ENCODE data around the gene CAGE1.
"Not testable (repeated sequence)": the region's sequence is repeated elsewhere in the genome, so short reads cannot be mapped to it uniquely, and the experiment has no call there.

CAGE1 gene

DNA sequence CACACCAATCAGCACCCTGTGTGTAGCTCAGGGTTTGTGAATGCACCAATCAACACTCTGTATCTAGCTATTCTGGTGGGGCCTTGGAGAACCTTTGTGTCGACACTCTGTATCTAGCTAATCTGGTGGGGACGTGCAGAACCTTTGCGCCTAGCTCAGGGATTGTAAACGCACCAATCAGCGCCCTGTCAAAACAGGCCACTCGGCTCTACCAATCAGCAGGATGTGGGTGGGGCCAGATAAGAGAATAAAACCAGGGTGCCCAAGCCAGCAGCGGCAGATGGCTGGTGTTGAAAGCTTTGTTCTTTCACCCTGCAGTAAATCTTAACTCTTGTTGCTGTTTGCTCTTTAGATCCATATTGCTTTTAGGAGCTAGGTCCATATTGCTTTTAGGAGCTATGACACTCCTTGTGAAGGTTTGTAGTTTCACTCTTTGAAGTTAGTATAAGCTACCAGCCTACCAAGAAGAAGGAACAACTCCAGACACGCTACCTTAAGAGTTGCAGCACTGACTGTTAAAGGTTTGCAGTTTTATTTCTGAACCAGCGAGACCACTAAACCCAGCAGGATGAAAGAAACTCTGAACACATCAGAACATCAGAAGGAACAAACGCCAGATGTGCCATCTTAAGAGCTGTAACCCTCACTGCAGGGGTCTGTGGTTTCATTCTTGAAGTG, 44.6 kb downstream of the CAGE1 start:
- DNase-seq, result not testable (repeated sequence)

DNA sequence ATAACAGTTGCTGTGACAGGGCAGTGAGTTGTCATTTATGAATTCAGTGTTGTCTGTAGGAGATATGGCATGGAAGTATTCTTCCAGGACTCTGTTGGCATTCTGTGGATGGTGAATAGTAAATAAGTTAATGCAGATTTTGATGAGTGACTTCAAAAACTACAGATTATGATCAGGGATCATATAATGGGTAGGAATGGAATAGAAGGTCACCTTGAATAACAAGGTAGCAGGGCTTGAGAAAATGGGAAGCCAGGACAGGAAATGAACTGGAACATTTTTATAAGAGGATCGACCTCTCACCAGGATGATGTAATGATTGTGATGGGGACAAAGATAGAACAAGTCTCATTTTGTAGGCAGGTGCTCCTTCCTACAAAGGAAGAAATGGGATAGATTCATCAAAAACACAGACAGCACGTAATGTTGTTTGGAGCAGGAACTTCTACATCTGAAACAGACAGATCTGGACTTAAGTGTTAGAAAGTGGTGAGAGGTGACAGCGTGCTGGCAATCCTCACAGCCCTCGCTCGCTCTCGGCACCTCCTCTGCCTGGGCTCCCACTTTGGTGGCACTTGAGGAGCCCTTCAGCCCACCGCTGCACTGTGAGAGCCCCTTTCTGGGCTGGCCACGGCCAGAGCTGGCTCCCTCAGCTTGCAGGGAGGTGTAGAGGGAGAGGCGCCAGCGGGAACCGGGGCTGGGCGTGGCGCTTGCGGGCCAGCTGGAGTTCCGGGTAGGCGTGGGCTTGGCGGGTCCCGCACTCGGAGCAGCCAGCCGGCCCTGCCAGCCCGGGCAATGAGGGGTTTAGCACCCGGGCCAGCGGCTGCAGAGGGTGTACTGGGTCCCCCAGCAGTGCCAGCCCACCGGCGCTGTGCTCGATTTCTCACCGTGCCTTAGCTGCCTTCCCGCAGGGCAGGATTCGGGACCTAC, 45.7 kb downstream of the CAGE1 start:
- in situ Hi-C loops (cut with MboI; ENCODE audit: low pct_unique_long_range_greater_than_20kb, low sequenced_read_pairs), result no loop called here

More for the DNA sequence above, 44.6 kb downstream of the CAGE1 start:
- in situ Hi-C loops (cut with MboI; ENCODE audit: low pct_unique_long_range_greater_than_20kb, low sequenced_read_pairs), result not testable (repeated sequence)

GRCh38 chr6:7341989-7342742, 47.4 kb downstream of the CAGE1 start:
- in situ Hi-C loops (cut with MboI; ENCODE audit: low pct_unique_long_range_greater_than_20kb, low sequenced_read_pairs), result no loop called here
- no peak for DNase-seq

More for the DNA sequence above, 45.7 kb downstream of the CAGE1 start:
- DNase-seq, result peak; percentile 53

DNA sequence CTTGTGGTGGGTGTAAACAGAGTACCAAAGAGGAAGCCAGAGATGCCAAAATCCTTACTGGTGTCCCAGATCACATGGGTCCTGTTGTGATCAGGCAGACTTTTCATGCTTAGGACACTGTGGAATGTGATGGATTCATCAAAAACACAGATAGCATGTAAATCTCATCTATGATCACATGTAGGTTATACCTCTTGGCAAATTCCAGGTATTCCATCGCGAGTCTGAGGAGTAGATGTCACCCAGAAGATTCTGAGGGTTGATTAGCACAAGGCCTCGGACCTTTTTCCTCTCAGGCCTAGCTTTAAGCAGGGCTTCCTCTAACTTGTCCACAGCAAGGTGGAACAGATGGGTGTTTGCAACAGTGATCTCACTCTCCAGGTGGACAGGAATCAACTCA, 48.3 kb downstream of the CAGE1 start:
- in situ Hi-C loops (cut with MboI; ENCODE audit: low pct_unique_long_range_greater_than_20kb, low sequenced_read_pairs), result no loop called here
- DNase-seq, result no peak

DNA sequence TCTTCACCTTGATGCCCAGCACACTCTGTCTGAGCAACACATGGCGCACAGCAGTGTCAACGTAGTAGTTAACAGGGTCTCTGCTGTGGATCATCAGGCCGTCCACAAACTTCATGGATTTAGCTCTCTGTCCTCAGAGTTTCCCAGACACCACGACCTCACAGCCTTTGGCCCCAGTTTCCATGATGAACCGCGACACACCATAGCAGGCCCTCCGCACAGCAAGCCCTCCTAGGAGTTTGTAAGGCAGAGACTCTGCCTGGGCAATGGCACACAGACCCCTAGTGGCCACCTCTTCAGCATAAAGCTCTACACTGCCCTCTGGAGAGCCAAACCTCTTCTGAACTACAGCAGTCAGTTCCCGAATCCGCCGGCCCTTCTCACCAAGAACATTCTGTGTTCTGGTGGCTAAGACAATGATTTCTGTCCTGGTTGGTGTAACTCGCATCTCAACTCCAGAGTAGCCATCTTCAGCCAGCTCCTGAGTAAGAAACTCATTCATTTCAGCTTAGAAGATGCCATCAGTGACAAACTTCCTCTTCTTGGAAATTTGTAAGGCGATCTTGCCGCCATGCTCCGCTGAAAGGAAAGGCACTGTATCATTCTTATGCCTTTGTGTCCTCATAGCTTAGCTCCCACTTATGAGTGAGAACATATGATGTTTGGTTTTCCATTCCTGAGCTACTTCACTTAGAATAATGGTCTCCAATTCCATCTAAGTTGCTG, 50.4 kb downstream of the CAGE1 start:
- peak; percentile 77 for DNase-seq
- in situ Hi-C loops (cut with MboI; ENCODE audit: low pct_unique_long_range_greater_than_20kb, low sequenced_read_pairs), result not testable (repeated sequence)

- in situ Hi-C loops (cut with MboI; ENCODE audit: low pct_unique_long_range_greater_than_20kb, low sequenced_read_pairs), result no loop called here
- DNase-seq, result no peak
These were observed 51.5 kb downstream of the CAGE1 start for GRCh38 chr6:7338031-7338430.

DNA sequence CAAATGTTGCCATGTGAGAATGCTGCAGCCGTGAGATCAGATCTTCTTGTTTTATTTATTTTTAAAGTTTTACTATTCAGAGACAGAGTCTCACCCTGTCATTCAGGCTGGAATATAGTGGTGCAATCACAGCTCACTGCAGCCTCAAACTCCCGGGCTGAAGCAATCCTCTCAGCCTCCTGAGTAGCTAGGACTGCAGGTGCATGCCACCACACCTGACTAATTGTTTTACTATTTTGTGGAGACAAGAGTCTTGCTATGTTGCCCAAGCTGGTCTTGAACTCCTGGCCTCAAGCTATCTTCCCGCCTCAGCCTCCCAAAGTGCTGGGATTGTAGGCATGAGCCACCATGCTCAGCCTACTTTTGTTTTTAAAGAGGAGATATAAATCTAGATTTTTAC, 54.0 kb downstream of the CAGE1 start:
- in situ Hi-C loops (cut with MboI; ENCODE audit: low pct_unique_long_range_greater_than_20kb, low sequenced_read_pairs), result no loop called here
- no peak for DNase-seq

- no peak for DNase-seq
- in situ Hi-C loops (cut with MboI; ENCODE audit: low pct_unique_long_range_greater_than_20kb, low sequenced_read_pairs), result no loop called here
These were observed 54.9 kb downstream of the CAGE1 start for GRCh38 chr6:7334685-7335084.

DNA sequence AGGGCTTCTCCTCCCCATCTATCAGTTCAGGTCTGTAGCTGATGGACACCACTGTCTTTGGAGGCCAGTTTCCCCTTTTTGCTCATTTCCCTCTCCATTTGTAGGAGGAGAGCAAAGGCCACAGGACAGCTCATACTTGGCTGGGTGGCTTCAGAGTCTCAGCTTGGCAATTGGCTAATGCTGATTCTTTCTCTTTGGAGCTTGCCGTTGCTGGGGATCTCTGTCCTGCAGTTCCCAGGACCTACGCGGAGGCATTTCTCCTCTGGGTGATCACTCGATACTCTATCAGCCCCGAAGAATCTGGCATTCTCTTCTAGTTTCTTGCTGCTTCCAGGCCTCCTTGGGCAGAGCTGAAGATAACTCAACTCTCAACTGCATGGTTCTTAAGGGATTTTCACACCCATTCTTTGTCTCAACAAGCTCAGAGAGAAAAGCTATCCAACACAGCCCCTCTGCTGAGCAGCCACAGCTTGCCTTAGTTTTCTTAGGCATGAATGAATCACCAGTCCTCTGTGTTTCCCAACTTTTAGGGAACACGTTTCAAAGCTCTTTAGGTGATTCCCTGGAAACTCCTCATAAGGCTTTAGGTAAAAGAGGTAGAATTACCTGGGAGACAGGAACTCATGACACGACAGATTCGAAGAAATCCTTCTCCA, 57.3 kb downstream of the CAGE1 start:
- no peak for DNase-seq
- in situ Hi-C loops (cut with MboI; ENCODE audit: low pct_unique_long_range_greater_than_20kb, low sequenced_read_pairs), result no loop called here

DNA sequence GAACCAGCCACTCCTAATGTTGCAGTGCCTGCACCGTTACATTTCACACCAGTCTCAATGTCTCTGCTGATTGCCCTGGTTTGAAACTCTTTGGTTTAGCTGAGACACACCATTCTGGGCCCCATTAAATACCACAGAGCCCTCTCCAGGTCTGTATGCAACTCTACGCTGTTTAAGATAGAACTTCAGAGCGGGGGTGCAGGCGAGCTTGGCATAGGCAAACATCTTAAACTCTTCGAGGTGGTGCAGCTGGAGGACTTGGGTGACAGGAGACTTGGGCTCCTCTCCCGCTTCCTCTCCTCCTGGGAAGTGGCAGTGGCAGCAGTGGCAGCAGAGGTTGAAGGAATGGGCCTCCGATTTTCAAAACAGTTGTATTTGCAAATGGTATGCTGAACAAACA, 58.1 kb downstream of the CAGE1 start:
- no peak for DNase-seq
- in situ Hi-C loops (cut with MboI; ENCODE audit: low pct_unique_long_range_greater_than_20kb, low sequenced_read_pairs), result no loop called here

DNA sequence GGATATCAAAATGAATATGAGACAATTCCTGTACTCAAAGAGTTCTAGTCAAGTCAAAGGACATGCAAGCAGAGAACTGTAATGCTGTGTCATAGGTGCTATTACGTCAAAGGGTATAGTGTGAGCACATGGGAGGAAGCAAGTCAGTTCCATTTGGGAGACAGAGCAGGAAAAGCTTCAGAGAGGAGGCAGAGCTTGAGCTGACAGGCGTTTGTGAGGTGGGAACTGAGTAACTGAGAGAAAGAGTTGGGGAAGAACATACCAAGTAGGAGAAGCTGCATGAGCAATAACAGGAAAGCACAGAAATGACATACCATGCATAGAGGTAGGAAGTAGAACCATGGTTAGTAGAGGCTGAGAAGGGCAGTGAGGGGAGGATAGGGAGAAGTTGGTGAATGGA, 61.3 kb downstream of the CAGE1 start:
- in situ Hi-C loops (cut with MboI; ENCODE audit: low pct_unique_long_range_greater_than_20kb, low sequenced_read_pairs), result no loop called here
- DNase-seq, result no peak

GRCh38 chr6:7325750-7326149, 63.8 kb downstream of the CAGE1 start:
- no peak for DNase-seq
- in situ Hi-C loops (cut with MboI; ENCODE audit: low pct_unique_long_range_greater_than_20kb, low sequenced_read_pairs), result no loop called here

DNA sequence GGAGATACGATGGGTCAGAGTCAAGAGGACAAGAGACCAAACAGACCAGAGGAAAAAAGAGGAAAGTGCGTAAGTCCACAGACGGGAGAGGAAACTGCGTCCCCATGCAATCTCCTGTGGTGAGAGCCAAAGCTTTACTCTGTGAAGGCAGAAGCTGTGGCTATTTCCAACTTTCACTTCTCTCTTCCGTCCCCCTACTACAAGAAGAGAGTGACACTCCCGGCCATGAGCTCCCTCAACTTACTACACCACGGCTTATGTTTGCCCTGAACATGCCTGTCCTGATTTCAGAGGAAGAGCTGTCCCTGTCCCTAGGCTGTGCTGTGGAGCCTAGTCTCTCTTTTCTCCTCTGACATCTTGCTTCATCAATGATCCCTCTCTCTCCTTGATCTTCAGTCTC, 65.0 kb downstream of the CAGE1 start:
- in situ Hi-C loops (cut with MboI; ENCODE audit: low pct_unique_long_range_greater_than_20kb, low sequenced_read_pairs), result no loop called here
- DNase-seq, result peak; percentile 74

- DNase-seq, result no peak
- in situ Hi-C loops (cut with MboI; ENCODE audit: low pct_unique_long_range_greater_than_20kb, low sequenced_read_pairs), result no loop called here
These were observed 66.5 kb downstream of the CAGE1 start for GRCh38 chr6:7323074-7323473.

DNA sequence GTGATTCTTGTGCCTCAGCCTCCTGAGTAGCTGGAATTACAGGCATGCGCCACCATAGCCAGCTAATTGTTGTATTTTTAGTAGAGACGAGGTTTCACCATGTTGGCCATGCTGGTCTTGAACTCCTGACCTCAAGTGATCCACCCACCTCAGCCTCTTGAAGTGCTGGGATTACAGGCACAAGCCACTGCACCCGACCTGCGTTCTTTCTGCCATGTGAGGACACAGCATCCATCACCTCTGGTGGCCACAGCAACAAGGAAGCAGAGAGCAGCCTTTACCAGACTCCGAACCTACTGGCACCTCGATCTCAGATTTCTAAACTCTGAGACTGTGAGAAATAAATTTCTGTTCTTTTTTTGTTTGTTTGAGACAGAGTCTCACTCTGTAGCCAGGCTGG, 67.7 kb downstream of the CAGE1 start:
- DNase-seq; in situ Hi-C loops (cut with MboI; ENCODE audit: low pct_unique_long_range_greater_than_20kb, low sequenced_read_pairs): not testable (repeated sequence)

- DNase-seq; in situ Hi-C loops (cut with MboI; ENCODE audit: low pct_unique_long_range_greater_than_20kb, low sequenced_read_pairs): not testable (repeated sequence)
These were observed 70.1 kb downstream of the CAGE1 start for GRCh38 chr6:7319406-7319805.

DNA sequence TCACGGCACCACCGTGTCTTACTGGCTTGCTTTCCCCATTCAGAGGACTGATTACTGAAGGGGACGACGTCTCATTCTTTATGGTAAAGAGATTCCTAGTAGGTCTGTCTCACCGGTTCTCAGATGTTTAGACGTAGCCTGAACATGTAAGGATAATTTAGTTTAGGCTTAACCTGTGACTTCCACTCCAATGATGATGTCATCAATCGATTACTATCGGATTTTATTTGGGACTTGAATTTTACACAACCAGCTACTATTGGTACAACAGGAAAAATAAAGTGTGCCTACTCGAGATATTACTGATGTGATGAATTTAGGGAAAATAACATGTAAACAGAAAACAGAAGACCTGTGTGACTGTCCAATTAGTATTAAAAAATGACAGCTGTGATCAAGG, 72.0 kb downstream of the CAGE1 start:
- in situ Hi-C loops (cut with MboI; ENCODE audit: low pct_unique_long_range_greater_than_20kb, low sequenced_read_pairs), result no loop called here
- DNase-seq, result no peak

DNA sequence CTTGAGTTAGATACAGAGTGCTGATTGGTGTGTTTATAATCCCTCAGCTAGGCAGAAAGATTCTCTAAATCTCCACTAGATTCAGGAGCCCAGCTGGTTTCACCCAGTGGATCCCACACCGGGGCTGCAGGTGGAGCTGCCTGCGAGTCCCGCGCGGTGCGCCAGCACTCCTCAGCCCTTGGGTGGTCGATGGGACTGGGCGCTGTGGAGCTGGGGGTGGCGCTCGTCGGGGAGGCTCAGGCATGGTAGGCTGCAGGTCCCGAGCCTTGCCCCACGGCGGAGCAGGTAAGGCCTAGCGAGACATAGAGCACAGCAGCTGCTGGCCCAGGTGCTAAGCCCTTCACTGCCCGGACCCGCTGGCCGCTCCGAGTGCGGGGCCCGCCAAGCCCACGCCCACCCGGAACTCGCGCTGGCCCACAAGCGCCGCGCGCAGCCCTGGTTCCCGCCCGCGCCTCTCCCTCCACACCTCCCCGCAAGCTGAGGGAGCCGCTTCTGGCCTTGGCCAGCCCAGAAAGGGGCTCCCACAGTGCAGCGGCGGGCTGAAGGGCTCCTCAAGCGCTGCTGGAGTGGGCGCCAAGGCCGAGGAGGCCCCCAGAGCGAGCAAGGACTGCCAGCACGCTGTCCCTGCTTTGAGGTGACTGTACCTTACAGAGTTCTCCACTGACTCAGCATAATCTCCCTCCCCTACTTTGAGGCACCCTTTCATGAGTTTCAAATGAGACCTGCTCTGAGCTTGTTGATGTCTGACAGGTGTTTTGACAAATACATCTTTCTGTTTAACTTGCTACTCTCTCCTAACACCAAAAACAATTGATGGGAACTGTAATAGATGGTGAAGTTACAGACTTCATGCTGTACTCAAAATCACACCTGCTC, 72.6 kb downstream of the CAGE1 start:
- in situ Hi-C loops (cut with MboI; ENCODE audit: low pct_unique_long_range_greater_than_20kb, low sequenced_read_pairs), result no loop called here
- no peak for DNase-seq
